Gastrocnemius medialis (tissue), 4 donors: ENCODE data around the gene CDC34.

Experiments used
- CTCF ChIP-seq, 5 experiments: fragments of 450-650 bp in 3 of 5; fragments of 200-600 bp in 2 of 5; sonication (generic) in 2 of 5; IDR thresholded peaks in 4 of 5; conservative IDR thresholded peaks in 1 of 5; 1 replicate in 4 of 5; 2 replicates in 1 of 5; pipeline ENCODE4 v1.5.1; 2016 to 2019; ENCODE audit warnings: antibody characterized with exemption in 5 of 5, mild to moderate bottlenecking in 3 of 5, moderate library complexity in 3 of 5
- POLR2A ChIP-seq, 2 donors: fragments of 450-650 bp; IDR thresholded peaks; one replicate each; pipeline ENCODE4 v1.6.1; 2017; ENCODE audit warnings: antibody characterized with exemption in 2 of 2, mild to moderate bottlenecking in 2 of 2, moderate library complexity in 2 of 2

DNA sequence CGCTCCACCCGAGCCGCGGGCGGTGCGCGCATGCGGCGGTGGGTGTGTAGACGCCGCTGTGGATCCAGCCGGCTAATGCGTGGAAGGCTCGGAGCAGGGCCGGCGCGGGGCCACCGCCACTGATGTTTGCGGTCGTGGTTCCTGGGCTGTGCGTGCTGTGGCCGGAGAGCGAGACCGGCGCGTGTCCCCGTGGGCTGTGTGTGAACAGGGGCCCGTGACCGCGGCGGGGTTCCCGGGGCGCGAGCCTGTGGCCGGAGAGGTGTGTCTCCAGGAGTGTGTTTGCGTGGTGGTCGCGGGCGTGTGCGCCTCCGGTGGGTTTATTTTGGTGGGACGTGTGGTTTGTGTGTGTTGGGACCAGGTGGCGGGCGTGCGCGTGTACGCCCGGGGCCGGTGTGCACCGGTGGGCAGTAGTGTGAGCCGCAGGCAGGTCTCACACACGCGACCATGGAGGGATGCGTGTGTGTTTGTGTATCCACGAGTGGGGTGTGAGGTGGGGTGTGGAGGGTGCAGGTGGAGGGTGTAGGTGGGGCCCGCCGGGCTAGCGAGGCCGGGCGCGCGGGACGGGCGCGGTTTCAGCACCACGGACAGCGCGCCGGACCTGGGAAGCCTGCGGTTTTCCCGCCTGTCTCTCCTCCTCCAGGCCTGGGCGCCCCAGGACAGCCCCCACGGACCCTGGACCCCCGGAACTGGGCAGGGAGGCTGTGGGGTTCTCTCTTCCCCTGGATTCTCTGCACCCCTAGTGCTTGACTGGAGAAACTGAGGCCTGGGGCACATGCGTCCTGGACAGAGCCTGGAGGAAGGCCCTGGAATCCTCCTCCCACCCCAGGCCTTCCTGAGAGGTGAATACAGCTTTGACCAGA lies 59.8 kb downstream of the CDC34 start:
- TF ChIP-seq CTCF (IDR thresholded peaks at IDR 0.05 in 4 of 5, conservative IDR thresholded peaks at IDR 0.05 in 1 of 5) (no peak), POLR2A (IDR thresholded peaks at IDR 0.05) (no peak)
